ENCODE data around the gene PLCB4. TPM values are rescaled to one million over a fixed set of nuclear protein-coding genes. Genes with fewer than 3 reads are reported as not detected.

The PLCB4 gene
- 3.2 and 3.5 TPM in 2 replicates for total RNA-seq

- DNase-seq (ENCODE audit: low read depth) = peak; percentile 13
- no peak for TF ChIP-seq CTCF (IDR thresholded peaks at IDR 0.05; ENCODE audit: insufficient read depth, low read depth, low read length)
- H3K4me3 ChIP-seq (ENCODE audit: low read depth, low read length) = peak within 1 kb of the TSS; percentile 68
These were observed at the start of gene PLCB4 for GRCh38 chr20:9068841-9069663. PLCB4 (plus strand) TSS chr20:9069087; CDS start chr20:9307815, 238,728 bp downstream.

- no peak for DNase-seq (ENCODE audit: low read depth)
- no peak for TF ChIP-seq CTCF (IDR thresholded peaks at IDR 0.05; ENCODE audit: insufficient read depth, low read depth, low read length)
- H3K4me3 ChIP-seq (ENCODE audit: low read depth, low read length) = no peak overlapping the region
These were observed 49.1 kb upstream of the PLCB4 start for GRCh38 chr20:9019833-9020232.

GRCh38 chr20:9021216-9021615 lies 47.7 kb upstream of the PLCB4 start:
- no peak for TF ChIP-seq CTCF (IDR thresholded peaks at IDR 0.05; ENCODE audit: insufficient read depth, low read depth, low read length)
- no peak for DNase-seq (ENCODE audit: low read depth)
- no peak overlapping the region for H3K4me3 ChIP-seq (ENCODE audit: low read depth, low read length)

GRCh38 chr20:9021699-9022098 lies 47.2 kb upstream of the PLCB4 start:
- TF ChIP-seq CTCF (IDR thresholded peaks at IDR 0.05; ENCODE audit: insufficient read depth, low read depth, low read length) = no peak
- no peak for DNase-seq (ENCODE audit: low read depth)

GRCh38 chr20:9022376-9022775 lies 46.5 kb upstream of the PLCB4 start:
- no peak for TF ChIP-seq CTCF (IDR thresholded peaks at IDR 0.05; ENCODE audit: insufficient read depth, low read depth, low read length)
- no peak overlapping the region for H3K4me3 ChIP-seq (ENCODE audit: low read depth, low read length)
- DNase-seq (ENCODE audit: low read depth) = no peak

More at GRCh38 chr20:9021699-9022098, 47.2 kb upstream of the PLCB4 start:
- no peak overlapping the region for H3K4me3 ChIP-seq (ENCODE audit: low read depth, low read length)

- DNase-seq (ENCODE audit: low read depth) = no peak
- H3K4me3 ChIP-seq (ENCODE audit: low read depth, low read length) = no peak overlapping the region
- TF ChIP-seq CTCF (IDR thresholded peaks at IDR 0.05; ENCODE audit: insufficient read depth, low read depth, low read length) = no peak
These were observed 44.3 kb upstream of the PLCB4 start for GRCh38 chr20:9024606-9025005.

Measured in fibroblast of villous mesenchyme (primary cell).